ENCODE measurements around the gene NRM.
"Not testable (repeated sequence)": the region's sequence is repeated elsewhere in the genome, so short reads cannot be mapped to it uniquely, and the experiment has no call there.

Gene NRM

DNA sequence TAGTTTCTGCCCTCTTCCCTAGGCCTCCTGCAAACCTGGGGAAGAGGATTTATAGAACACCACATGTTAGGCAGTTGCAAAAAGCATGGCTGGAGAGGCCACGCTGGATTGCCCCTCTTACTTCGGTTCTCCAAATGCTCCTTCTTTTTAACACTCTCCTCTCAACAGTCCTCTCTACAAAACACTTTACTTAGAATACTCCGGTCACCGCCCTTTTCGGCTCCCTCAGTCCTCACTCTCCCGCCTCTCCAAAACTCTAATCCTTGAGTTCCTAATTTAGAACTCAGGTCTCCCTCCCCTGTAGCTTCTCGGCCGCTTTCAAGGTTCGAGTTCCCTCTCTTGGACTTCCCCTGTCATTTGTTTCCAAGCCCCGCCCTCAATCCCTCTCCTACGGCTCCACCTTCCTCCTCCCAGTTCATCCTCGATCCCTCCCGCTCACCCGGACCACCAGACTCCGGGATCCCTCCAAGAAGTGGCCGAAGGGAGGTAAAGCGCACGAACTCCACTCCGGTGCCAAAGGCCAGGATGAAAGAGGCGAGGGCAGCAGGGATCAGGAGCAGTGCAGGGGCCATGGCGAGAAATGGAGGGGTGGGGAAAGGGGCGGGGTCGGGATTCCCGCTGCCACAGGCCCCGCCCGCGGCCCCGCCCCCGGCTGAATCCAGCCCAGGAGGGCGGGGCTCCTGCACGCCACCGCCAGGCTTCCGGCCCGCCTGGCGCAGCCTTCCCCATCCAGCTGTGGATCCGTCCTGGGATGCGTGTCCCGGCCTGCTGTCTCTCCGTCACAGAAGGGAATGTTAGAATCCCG lies at the start of gene NRM:
Gene NRM (minus strand): TSS at position 582 of the 805 bp plus-strand sequence. CDS start 10 bp downstream, at position 572.
- peak; percentile 96 for DNase-seq

DNA sequence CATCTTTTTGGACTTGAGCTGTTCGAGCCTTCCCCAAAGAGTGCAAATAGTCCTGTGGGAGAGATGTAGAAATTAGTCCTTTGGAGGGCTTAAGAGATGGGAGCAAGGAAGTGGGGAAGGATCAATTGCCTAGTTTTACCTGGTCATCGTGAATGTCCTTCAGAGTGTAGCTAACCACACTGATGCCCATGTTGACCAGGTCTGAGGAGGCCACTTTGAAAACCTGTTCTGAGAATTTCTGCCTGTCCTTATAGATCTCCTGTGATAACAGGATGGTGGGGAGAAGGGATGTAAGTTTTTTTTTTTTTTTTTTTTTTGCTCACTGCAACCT lies 49.7 kb upstream of the NRM start:
- no peak for DNase-seq

GRCh38 chr6:30738532-30738931 lies 47.7 kb upstream of the NRM start:
- no peak for DNase-seq

GRCh38 chr6:30735668-30736314 lies 45.0 kb upstream of the NRM start:
- no peak for DNase-seq

GRCh38 chr6:30732237-30732943 lies 41.6 kb upstream of the NRM start:
- DNase-seq: no peak

DNA sequence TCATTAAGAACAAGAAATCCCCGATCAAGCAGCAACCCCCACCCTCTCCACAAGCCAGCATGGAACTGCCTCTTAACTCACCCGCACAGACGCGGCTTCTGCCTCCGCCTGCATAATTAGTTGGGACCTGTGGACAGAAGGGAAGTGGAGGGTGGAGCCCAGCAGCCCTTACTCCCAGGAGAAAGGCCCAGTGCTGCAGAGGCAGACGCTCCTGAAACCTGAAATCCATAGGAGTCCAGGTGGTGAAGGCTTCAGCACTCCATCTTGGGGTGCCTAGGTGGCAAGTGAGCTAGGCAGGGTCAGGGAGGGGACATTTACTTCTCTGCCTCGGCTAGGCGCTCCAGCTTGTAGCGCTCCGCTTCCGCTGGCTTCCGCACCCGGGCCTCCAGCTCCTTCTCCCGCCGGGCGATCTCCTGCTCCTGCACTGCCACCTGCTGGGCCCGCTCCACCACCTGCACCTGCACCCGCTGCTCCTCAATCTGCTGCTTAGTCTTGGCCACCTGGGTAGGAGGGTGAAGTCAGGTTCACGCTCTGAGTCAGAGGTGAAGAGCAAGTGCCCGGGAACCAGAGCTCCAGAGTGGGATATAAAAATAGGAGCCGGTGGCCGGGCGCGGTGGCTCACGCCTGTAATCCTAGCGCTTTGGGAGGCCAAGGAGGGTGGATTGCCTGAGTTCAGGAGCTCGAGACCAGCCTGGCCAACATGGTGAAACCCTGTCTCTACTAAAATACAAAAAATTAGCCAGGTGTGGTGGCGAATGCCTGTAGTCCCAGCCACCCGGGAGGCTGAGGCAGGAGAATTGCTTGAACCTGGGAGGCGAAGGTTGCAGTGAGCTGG lies 40.0 kb upstream of the NRM start:
- peak; percentile 83 for DNase-seq

DNA sequence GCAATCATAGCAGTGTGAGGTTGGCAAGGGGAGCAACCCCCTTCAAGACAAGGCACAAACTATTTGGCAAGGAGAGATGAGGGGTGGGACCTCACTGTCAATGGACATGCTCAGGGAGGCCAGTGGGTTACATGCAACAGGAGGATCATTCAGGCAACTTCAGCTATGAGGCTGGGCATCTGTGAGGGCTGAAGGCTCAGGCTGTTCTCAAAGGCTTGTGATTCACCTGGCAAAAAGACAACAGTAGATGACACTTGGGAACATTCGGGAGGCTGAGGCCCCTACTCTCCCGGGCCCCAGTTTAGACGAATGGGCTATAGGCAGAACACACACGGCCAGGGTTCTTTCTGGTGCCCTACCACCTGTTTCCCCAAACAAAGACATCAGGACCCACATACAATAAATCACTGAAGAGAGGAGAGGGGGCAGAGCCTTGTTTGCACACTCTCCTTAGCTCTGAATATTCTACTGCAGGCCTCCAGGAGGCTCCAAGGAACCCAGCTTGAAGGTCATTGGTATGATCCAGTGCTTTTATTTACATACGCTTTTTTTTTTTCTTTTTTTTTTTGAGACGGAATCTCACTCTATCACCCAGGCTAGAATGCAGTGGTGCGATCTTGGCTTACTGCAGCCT lies 37.3 kb upstream of the NRM start:
- DNase-seq: peak; percentile 16

- peak; percentile 14 for DNase-seq
Measured at GRCh38 chr6:30726506-30727413, 36.0 kb upstream of the NRM start.

- peak; percentile 50 for DNase-seq
Measured at GRCh38 chr6:30725713-30726505, 35.1 kb upstream of the NRM start.

DNA sequence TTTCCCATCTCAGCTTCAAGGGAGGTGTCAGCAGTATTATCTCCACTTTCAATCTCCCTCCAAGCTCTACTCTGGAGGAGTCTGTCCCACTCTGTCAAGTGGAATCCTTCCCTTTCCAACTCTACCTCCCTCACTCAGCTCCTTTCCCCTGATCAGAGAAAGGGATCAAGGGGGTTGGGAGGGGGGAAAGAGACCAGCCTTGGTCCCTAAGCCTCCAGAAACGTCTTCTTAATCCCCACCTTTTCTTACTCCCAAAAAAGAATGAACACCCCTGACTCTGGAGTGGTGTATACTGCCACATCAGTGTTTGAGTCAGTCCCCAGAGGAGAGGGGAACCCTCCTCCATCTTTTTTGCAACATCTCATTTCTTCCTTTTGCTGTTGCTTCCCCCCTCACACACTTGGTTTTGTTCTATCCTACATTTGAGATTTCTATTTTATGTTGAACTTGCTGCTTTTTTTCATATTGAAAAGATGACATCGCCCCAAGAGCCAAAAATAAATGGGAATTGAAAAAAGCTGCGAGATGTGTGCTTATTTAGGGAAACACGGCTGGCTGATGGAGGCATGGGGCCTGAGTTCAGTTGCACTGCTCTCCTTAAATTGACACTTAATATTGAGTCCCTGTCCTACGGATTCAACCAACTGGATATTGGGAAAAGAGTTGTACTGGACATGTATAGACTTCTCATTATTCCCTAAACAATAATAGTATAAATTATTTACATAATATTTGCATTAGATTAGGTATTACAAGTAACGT lies 34.3 kb upstream of the NRM start:
- DNase-seq: peak; percentile 33

DNA sequence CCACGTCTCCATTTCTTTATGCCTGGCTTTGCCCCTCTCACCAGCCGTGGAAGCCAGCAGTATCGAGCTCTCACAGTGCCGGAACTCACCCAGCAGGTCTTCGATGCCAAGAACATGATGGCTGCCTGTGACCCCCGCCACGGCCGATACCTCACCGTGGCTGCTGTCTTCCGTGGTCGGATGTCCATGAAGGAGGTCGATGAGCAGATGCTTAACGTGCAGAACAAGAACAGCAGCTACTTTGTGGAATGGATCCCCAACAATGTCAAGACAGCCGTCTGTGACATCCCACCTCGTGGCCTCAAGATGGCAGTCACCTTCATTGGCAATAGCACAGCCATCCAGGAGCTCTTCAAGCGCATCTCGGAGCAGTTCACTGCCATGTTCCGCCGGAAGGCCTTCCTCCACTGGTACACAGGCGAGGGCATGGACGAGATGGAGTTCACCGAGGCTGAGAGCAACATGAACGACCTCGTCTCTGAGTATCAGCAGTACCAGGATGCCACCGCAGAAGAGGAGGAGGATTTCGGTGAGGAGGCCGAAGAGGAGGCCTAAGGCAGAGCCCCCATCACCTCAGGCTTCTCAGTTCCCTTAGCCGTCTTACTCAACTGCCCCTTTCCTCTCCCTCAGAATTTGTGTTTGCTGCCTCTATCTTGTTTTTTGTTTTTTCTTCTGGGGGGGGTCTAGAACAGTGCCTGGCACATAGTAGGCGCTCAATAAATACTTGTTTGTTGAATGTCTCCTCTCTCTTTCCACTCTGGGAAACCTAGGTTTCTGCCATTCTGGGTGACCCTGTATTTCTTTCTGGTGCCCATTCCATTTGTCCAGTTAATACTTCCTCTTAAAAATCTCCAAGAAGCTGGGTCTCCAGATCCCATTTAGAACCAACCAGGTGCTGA lies 33.3 kb upstream of the NRM start:
- not testable (repeated sequence) for DNase-seq

DNA sequence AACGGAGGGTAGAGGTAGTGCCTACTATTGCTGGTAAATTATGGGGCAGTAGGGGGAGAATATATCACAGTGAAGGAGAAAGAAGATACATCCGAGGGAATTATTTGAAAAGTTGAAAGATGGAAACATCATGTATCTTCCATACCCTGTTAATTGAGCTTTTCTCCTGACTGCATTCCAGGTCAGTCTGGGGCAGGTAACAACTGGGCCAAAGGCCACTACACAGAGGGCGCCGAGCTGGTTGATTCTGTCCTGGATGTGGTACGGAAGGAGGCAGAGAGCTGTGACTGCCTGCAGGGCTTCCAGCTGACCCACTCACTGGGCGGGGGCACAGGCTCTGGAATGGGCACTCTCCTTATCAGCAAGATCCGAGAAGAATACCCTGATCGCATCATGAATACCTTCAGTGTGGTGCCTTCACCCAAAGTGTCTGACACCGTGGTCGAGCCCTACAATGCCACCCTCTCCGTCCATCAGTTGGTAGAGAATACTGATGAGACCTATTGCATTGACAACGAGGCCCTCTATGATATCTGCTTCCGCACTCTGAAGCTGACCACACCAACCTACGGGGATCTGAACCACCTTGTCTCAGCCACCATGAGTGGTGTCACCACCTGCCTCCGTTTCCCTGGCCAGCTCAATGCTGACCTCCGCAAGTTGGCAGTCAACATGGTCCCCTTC lies 32.5 kb upstream of the NRM start:
- not testable (repeated sequence) for DNase-seq

GRCh38 chr6:30722280-30723112 lies 31.7 kb upstream of the NRM start:
- DNase-seq: peak; percentile 95

DNA sequence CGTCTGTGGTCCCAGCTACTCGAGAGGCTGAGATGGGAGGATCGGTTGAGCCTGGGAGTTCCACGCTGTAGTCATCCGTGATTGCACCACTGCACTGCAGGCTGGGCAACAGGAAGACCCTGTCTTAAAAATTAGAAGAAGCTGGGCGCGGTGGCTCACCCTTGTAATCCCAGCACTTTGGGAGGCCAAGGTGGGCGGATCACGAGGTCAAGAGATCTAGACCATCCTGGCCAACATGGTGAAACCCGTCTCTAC lies 31.2 kb upstream of the NRM start:
- not testable (repeated sequence) for DNase-seq

- DNase-seq: peak; percentile 97
Measured at GRCh38 chr6:30721198-30722024, 30.6 kb upstream of the NRM start.

DNA sequence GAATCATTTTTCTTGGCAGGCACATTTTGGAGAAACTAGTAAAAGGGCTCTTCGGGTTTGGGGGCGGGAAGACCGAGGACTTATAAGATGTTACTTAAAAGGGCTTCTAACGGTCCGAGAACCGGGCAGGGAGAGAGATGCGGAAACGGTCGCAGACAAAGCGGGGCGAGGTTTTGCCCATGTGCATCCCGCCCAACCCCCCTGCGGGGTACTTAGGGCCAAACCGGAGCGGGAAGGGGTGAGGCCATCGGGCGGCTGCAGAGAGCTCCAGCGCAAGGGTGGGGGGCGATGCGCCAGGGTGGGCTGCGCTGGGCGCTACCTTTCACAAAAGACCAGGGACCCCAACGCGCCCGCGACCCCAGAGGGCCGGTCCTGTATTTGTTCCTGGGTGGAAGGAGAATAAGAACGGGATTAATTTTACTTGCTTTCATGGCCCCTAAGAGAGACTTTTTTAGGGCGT lies 30.0 kb upstream of the NRM start:
- peak; percentile 90 for DNase-seq

Data from eye (tissue), 1 donor.